Measurements from ENCODE around the gene LEFTY1. TPM values are rescaled to one million over a fixed set of nuclear protein-coding genes. Genes with fewer than 3 reads are reported as not detected.

The LEFTY1 gene
- total and polyA plus RNA-seq, 2 donors (not counting 3 experiments of a cell fraction or from before 2014, with no cell fraction given), result not detected

DNA sequence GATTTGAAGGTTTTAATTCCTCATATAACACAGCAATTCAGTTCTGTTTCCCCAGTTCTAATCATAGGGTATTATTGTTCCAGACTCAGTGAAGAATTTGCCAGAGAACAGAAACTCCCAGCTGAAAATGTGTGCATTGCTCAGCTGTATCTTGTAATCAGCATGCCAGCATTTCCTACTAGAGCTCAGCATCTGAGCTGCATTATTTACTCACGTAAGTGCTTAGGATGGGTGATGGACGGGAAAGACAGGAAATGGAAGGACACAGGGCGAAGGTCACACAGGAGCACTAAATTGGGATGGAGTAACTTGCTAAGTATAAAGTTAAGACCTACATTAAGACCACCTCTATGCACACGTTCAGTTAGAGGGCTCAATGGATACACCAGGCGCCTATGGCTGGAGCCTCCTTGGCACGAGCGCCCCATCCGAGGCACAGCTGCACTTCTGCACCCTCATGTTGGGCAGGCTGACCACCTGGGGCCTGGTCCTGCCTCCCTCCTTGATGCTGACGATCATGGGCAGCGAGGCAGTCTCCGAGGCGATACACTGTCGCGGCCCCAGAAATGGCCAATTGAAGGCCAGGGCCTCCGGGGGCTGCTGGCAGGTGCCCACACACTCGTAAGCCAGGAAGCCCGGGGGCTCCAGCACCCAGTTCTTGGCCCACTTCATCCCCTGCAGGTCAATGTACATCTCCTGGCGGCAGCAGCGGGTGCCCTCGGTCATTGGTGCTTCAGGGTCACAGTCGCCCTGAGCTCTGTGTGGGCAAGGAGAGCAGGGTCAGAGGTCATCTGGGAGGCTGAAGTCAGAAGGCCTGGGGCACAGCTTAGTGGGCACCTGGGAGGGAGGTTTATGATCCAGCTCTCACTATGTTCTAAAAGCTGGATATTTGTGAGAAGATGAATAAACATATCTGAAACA, 48.4 kb upstream of the LEFTY1 start:
- DNase-seq (ENCODE audit: low read depth, low spot score) (no peak), FAIRE-seq (no peak)
- no peak overlapping the region for H3K27ac ChIP-seq (ENCODE audit: insufficient read depth, low read depth, low read length)
- CTCF ChIA-PET, result interaction anchor here (0.7 to 1.4 kb wide), 4 partner anchors 11 to 50 kb away, joined by 3 to 4 read pairs (median 3); partner anchors contain the start of gene PYCR2
- TF ChIP-seq GATA2 (IDR thresholded peaks at IDR 0.05; ENCODE audit: insufficient read depth, insufficient read length, low read depth, low read length), result no peak
- TF ChIP-seq POLR2A (IDR thresholded peaks at IDR 0.05; ENCODE audit: low read depth, low read length), result no peak
- TF ChIP-seq POLR2AphosphoS5 (IDR thresholded peaks at IDR 0.05; ENCODE audit: insufficient read depth, low read depth, low read length), result no peak
- TF ChIP-seq, protein P1, sequence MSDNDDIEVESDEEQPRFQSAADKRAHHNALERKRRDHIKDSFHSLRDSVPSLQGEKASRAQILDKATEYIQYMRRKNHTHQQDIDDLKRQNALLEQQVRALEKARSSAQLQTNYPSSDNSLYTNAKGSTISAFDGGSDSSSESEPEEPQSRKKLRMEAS (IDR thresholded peaks at IDR 0.05; ENCODE audit: insufficient read depth, insufficient read length), result no peak
- no peak for TF ChIP-seq FOS (IDR thresholded peaks at IDR 0.05; ENCODE audit: borderline replicate concordance, insufficient read depth, low read length)
- TF ChIP-seq EZH2 (IDR thresholded peaks at IDR 0.05; ENCODE audit: borderline replicate concordance, low read depth, low read length, severe bottlenecking), result no peak
- TF ChIP-seq JUN (IDR thresholded peaks at IDR 0.05; ENCODE audit: borderline replicate concordance, insufficient read depth, insufficient read length, low read depth), result no peak
- TF ChIP-seq, protein P2, sequence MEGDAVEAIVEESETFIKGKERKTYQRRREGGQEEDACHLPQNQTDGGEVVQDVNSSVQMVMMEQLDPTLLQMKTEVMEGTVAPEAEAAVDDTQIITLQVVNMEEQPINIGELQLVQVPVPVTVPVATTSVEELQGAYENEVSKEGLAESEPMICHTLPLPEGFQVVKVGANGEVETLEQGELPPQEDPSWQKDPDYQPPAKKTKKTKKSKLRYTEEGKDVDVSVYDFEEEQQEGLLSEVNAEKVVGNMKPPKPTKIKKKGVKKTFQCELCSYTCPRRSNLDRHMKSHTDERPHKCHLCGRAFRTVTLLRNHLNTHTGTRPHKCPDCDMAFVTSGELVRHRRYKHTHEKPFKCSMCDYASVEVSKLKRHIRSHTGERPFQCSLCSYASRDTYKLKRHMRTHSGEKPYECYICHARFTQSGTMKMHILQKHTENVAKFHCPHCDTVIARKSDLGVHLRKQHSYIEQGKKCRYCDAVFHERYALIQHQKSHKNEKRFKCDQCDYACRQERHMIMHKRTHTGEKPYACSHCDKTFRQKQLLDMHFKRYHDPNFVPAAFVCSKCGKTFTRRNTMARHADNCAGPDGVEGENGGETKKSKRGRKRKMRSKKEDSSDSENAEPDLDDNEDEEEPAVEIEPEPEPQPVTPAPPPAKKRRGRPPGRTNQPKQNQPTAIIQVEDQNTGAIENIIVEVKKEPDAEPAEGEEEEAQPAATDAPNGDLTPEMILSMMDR (IDR thresholded peaks at IDR 0.05; ENCODE audit: extremely low read depth in 1 of 2, insufficient read depth in 1 of 2, low read depth in 1 of 2, low read length in 2 of 2), result no peak
- TF ChIP-seq MYC (IDR thresholded peaks at IDR 0.05; ENCODE audit: low read depth, low read length), result no peak
- intact Hi-C loops (cut with micrococcal nuclease), result no loop called here
- H3K4me3 ChIP-seq (replicated peaks in 1 of 3; ENCODE audit: insufficient read depth in 1 of 3, low read depth in 1 of 3, low read length in 3 of 3), result no peak overlapping the region
- H2AFZ ChIP-seq (ENCODE audit: low read depth, low read length), result no peak overlapping the region
- no TSS peak for BruUV-seq (replicated peaks)
- H3K36me3 ChIP-seq (ENCODE audit: control insufficient read depth in 2 of 2, extremely low read depth in 1 of 2, insufficient read depth in 2 of 2, low read length in 2 of 2), result no peaks in the 10 kb centered on the region
- no peak overlapping the region for H3K9ac ChIP-seq (replicated peaks; ENCODE audit: extremely low read depth, insufficient read depth, low read length)
- no peaks in the 10 kb centered on the region for H4K20me1 ChIP-seq (replicated peaks; ENCODE audit: control insufficient read depth, extremely low read depth, insufficient read depth, low read length)
- dilution Hi-C loops (cut with MboI; ENCODE audit: extremely low pct_ligation_motif_present, low sequenced_read_pairs), result no loop called here
- H3K9me3 ChIP-seq (replicated peaks; ENCODE audit: control insufficient read depth, insufficient read depth, low read length), result no peaks in the 10 kb centered on the region
- no peak overlapping the region for H3K4me2 ChIP-seq (ENCODE audit: insufficient read depth, low read length)
- H3K27me3 ChIP-seq (ENCODE audit: control insufficient read depth in 2 of 2, insufficient read depth in 2 of 2, low read length in 2 of 2), result no peaks in the 10 kb centered on the region
- POLR2A ChIA-PET, result interaction anchor here (0.6 kb wide), 1 partner anchor 1364 kb away, joined by 5 read pairs; no protein-coding TSS in a partner anchor
- no peaks in the 10 kb centered on the region for H3K9me1 ChIP-seq (replicated peaks; ENCODE audit: control insufficient read depth, extremely low read depth, insufficient read depth, low read length)
- H3K79me2 ChIP-seq (ENCODE audit: control insufficient read depth, insufficient read depth, low read length), result no peaks in the 10 kb centered on the region
- no peaks in the 10 kb centered on the region for H3K4me1 ChIP-seq (ENCODE audit: control insufficient read depth, extremely low read depth, insufficient read depth, low read length)
